HG03064 (cell line): Measurements from ENCODE around the gene CTSC.

Experiments used
- ATAC-seq: cut with Tn5 transposase; IDR thresholded peaks from one replicate; pipeline ENCODE4 v1.9.1; 2021; ENCODE audit warnings: low read depth; ENCODE audit not compliant: unreplicated experiment

CTSC gene

GRCh38 chr11:88353835-88354496 lies 16.4 kb upstream of the CTSC start:
- no peak for ATAC-seq

- ATAC-seq: no peak
Measured at GRCh38 chr11:88353386-88353785, 15.8 kb upstream of the CTSC start.

GRCh38 chr11:88352139-88352538 lies 14.6 kb upstream of the CTSC start:
- no peak for ATAC-seq

- ATAC-seq: no peak
Measured at GRCh38 chr11:88348870-88349269, 11.3 kb upstream of the CTSC start.

GRCh38 chr11:88345949-88346348 lies 8.4 kb upstream of the CTSC start:
- ATAC-seq: no peak

GRCh38 chr11:88345408-88345807 lies 7.9 kb upstream of the CTSC start:
- ATAC-seq: no peak

- no peak for ATAC-seq
Measured at GRCh38 chr11:88344869-88345268, 7.3 kb upstream of the CTSC start.

- ATAC-seq: no peak
Measured at GRCh38 chr11:88341522-88342251, 4.2 kb upstream of the CTSC start.

GRCh38 chr11:88340366-88340935 lies 2.9 kb upstream of the CTSC start:
- ATAC-seq: no peak

- ATAC-seq: peak; percentile 45
Measured at GRCh38 chr11:88337987-88338668, 592 bp upstream of the CTSC start.

GRCh38 chr11:88335284-88335683 lies 2.3 kb downstream of the CTSC start:
- ATAC-seq: no peak

GRCh38 chr11:88333862-88334261 lies 3.7 kb downstream of the CTSC start:
- ATAC-seq: no peak

GRCh38 chr11:88332851-88333250 lies 4.7 kb downstream of the CTSC start:
- no peak for ATAC-seq

- ATAC-seq: no peak
Measured at GRCh38 chr11:88330826-88331428, 6.6 kb downstream of the CTSC start.

- ATAC-seq: no peak
Measured at GRCh38 chr11:88329563-88330250, 7.8 kb downstream of the CTSC start.

GRCh38 chr11:88327462-88328143 lies 9.9 kb downstream of the CTSC start:
- no peak for ATAC-seq

GRCh38 chr11:88327061-88327460 lies 10.5 kb downstream of the CTSC start:
- ATAC-seq: no peak

GRCh38 chr11:88326099-88326498 lies 11.4 kb downstream of the CTSC start:
- ATAC-seq: no peak

- ATAC-seq: no peak
Measured at GRCh38 chr11:88324562-88325345, 12.8 kb downstream of the CTSC start.
